GM19023 (cell line): ENCODE results near the gene ADGRD1.

Experiments used
- ATAC-seq: cut with Tn5 transposase; IDR thresholded peaks from one replicate; pipeline ENCODE4 v1.9.1; 2021; ENCODE audit warnings: mild to moderate bottlenecking, moderate library complexity; ENCODE audit not compliant: unreplicated experiment

The ADGRD1 gene

GRCh38 chr12:131085816-131086591 lies 132.3 kb downstream of the ADGRD1 start:
- ATAC-seq, result no peak

DNA sequence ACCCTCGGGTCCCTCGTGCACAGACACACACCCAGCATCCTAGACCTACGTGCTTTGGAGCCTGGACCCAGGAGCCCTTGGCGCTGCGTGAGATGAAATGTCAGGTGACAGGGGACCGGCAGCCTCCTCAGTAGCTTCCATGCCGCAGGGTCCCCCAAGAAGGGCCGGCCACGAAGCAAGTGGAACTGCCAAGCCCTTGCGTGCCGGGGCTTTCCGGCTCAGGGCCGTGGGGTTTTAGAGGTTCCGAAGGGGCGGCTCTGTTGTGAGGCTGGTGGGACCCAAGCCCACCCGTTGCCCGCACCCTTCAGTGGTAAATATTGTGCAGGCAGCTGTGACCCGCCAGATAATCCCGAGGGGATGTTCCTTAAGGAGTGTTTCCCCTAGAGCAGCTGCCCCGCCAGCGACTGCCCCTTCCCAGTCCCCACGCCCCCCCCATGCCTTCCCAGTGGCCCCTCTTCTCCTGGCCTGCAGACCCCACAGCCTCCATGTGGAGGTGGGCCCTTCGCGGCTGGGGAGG lies 133.7 kb downstream of the ADGRD1 start:
- no peak for ATAC-seq

DNA sequence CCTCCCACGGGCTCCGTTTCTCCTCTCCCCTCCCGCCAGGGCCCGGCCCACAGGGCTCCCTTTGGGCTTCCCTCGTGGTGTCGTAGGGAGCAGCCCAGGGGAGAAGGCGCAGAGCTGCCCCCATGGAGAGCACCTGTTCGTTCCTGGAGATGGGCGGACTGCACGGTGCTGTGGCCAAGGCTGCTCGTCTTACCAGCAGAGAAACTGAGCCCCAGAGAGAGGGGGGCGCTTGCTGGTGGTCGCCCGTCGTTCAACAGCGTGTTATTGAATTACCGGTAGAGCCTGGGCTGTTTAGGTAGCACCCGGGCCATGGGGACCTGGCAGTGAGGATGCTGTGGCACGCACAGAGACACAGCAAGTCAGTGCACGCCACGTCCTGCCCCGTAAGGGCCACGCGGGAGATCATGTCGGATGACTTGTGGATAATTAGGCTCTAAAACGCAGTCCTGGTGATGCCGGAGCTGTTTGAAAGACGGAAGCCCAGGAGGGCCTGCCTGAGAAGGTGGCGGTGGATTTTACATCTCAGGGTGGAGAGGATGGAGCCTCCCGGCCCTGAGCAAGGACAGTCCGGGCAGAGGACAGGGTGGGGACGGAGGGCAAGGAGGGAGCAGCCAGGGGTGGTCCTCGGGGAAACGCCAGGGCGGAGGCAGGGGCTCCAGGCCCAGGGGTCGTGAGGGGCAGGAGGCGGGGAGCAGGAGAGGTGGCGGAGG lies 134.4 kb downstream of the ADGRD1 start:
- no peak for ATAC-seq

DNA sequence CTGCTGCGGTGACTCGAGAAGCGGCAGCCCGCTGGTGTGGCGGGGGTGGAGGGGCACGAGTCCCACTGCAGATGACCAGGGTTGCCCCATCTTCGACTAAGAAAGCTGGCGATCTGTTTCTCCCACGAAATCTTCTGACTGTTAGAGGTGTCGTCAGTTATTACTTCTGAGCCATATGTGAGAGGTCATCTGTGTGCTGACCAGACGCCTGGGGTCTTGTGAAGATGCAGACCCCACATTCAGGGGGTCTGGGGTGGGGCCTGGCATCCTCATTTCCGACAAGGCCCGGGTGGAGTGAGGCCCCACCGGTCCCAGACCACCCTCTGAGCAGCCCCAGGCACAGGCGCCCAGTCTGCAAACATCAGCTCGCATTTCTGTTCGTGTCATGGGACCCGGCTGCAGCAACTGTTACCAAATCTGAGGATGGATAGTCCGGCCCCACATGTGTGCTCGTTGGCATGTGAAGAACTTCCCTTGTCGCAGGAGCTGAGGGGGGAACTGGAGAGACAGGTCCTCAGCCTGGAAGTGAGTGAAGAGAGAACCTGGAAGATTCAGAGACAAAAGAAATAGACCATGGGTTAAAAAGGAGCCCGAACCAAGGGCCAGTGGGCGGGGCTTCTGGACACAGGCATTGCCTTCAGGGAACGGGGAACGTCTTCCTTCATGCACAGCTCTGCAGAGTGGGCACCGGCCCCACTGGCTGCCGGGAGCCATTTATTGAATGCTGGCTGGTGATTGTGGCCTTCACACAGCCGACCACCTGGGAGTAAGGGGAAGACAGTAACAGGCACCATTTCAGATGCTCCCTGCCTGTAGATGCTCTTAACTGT lies 135.2 kb downstream of the ADGRD1 start:
- no peak for ATAC-seq

GRCh38 chr12:131089531-131090273 lies 136.0 kb downstream of the ADGRD1 start:
- ATAC-seq, result no peak

GRCh38 chr12:131090274-131091210 lies 136.8 kb downstream of the ADGRD1 start:
- no peak for ATAC-seq

DNA sequence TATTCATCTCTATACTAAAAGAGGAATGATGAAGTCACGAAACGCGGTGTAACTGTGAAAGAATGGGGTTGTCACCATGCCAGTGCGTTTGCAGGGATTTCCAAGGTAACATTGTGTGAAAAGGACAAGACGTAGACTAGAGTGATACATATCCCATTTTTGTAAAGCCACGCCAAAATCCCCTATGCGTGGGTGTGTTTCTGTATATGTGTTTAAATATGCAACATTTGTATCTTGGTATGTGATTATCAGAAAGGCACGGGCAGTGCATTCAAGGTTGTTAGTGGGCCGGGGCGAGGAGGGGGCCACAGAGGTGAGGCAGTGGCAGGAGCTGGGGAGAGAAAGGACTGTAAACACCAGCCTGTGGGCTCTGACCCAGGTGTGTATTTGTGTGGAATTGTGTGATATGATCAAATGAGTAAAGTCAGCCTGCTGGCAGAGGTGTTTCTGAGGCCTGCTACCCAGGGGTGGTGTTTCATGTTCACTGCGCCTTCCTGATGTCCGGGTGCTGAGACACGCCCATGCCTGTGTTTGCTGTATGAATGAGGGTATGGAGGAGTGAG lies 137.8 kb downstream of the ADGRD1 start:
- no peak for ATAC-seq

DNA sequence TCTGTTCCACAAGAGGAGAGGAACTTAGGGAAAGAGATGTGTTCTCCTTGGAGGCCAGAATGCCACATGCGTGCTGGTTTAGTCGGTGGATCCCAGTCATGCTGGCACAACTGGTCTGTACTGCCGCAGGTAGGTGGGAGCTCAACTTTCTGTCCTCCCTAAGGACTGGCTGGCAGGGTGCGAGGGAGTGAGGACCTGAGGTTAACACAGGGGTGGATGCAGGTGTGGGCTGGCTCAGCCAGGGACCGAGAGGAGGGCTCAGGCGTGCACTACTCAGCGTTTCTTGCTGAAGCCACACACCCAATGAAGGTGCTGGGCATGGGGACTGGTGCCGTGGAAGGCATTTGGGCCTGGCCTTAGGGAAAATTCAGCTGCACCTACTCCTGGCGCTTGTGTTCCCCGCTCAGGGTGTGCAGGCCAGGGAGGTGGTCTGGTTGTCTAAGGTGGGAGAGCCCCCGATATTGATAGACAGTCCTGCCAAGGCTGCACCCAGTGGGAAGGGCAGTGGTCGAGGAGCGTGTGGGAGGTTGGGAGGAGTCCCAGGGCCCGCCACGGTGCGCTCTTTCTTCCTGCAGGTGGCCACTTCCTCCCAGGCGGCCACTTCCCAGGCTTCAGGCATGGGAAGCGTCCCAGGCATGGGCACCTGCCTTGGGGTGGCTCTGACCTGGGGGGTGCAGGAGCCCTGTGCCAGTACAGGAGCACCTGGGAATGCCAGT lies 138.4 kb downstream of the ADGRD1 start:
- ATAC-seq, result no peak

- ATAC-seq, result peak; percentile 58
Measured at GRCh38 chr12:131092901-131093603, 139.3 kb downstream of the ADGRD1 start.

- ATAC-seq, result no peak
Measured at GRCh38 chr12:131093604-131093955, 139.9 kb downstream of the ADGRD1 start.

DNA sequence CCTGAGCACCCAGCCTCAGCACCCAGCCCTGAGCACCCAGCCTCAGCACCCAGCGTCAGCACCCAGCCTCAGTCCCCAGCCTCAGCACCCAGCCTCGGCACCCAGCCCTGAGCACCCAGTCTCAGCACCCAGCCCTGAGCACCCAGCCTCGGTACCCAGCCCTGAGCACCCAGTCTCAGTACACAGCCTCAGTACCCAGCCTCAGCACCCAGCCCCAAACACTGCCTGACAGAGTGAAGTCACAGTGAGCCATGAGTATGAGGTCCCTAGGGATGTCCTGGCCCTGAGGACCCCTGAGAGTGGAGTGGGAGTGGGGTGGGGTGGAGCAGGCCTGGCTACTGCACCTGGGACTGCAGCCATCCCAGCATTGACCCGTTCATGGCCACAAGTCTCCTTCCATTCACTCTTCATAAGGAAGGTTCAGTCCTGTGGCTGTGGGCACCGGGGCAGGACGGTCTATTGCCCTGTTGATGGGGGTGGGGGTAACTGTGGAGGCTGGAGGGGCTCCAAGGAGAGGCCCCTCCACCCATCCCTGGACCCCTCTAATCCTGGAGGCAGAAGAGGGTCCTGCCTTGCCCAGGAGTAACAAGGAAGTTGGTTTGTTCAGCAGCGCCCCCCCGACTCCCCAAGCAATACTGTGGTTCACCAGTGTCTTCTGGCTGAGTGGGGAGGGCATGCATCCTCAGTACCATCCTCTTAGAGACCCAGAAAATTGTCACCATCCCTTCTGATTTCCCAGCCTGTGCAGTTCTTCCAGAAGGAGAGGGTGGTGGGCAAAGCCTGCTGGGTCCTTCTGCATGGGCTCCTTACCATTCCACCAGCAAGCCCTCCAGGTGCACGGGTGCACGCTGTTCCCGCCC lies 140.5 kb downstream of the ADGRD1 start:
- no peak for ATAC-seq

DNA sequence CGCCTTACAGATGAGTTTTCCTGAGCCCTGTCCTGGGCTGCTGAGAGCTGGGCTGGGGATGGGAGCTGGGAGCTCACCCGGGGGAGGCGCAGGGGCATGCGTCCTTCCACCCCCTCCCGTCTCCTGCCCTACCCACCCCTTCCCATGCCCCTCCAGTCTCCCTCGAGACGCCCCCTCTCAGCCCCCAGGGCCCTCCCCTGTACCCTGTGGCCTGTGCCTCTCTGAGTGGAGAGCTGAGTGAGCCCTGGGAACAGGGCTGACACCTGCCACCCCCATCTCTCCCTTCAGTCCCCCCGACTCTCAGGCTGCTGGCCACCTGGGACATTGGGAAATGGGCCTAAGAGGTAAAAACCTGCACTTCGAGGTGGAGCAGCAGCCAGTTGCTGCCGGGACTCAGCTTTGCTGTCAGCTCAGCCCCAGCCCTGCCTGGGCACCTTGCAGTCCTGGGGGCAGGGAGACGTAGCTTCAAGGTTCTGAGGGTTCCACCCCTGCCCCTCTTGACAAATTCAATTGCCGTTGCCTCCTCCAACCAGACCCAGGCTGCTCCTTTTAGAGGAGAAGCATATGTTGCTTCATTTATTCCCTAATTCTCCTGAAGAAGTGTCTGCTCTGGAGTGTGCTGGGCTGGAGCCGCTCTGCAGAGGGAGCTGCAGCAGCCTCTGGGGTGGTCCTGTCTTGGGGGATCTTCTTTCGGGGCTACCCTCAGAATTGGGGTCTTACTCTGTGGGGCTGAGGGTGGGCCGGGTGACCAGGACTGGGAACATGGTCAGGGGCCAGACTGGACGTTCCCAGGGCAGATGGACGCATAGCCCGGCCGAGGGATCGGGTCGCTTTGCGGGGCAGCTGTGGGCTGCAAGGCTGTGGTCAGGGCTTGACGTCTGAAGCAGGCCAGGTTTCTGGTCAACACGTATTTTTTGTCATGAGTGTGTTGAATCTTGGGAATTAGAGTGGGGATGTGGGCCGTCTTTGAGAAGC lies 141.4 kb downstream of the ADGRD1 start:
- ATAC-seq, result no peak

GRCh38 chr12:131095826-131096680 lies 142.3 kb downstream of the ADGRD1 start:
- ATAC-seq, result no peak

DNA sequence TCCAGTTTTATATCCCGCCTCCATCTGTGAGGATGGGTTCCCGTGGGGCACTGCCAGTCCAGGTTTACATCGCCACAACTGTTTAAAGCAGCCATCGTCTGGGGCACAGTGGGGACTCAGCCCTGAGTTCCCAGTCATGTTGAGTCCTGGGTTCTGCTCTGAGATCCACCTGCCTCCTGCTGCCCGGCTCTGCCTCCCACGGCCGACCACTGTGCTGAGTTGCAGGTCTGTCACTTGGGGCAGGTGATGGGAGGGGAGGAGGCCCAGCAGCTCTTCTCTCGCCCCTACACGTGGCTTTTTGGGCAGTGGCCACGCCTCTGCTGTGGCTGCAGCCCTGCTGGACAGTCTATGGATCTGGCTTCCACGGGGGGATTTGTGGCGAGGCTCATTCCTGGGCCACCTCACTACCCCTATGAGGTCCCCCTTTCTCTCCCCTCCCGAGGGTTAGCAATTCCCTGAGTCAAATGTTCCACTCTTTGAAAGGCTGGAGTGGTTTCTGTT lies 143.0 kb downstream of the ADGRD1 start:
- ATAC-seq, result no peak
